Stimulated activated CD8-positive, alpha-beta memory T cell treated with anti-CD3 and anti-CD28 coated beads, Interleukin-12 subunit alpha, Interleukin-12 subunit beta, amount 100 ng/mL, for 1 hour (primary cell): ENCODE data around the gene PLEKHM1.
"Not testable (repeated sequence)": the region's sequence is repeated elsewhere in the genome, so short reads cannot be mapped to it uniquely, and the experiment has no call there.

ENCODE experiments used
- DNase-seq: peaks from one replicate; pipeline ENCODE4 v3.0.0-alpha.2; 2020; ENCODE audit warnings: low read depth

The PLEKHM1 gene

GRCh38 chr17:45490615-45491433 lies at the start of gene PLEKHM1:
TSS of gene PLEKHM1 (minus strand) at chr17:45490721. CDS start at chr17:45482484, 8,237 bp downstream.
- peak; percentile 63 for DNase-seq

GRCh38 chr17:45538168-45538567 lies 47.6 kb upstream of the PLEKHM1 start:
- not testable (repeated sequence) for DNase-seq

GRCh38 chr17:45506072-45506471 lies 15.6 kb upstream of the PLEKHM1 start:
- not testable (repeated sequence) for DNase-seq

GRCh38 chr17:45505183-45505582 lies 14.7 kb upstream of the PLEKHM1 start:
- not testable (repeated sequence) for DNase-seq

GRCh38 chr17:45501092-45501707 lies 10.7 kb upstream of the PLEKHM1 start:
- DNase-seq: not testable (repeated sequence)

GRCh38 chr17:45500478-45500877 lies 10.0 kb upstream of the PLEKHM1 start:
- not testable (repeated sequence) for DNase-seq

GRCh38 chr17:45499208-45499607 lies 8.7 kb upstream of the PLEKHM1 start:
- not testable (repeated sequence) for DNase-seq

- not testable (repeated sequence) for DNase-seq
Observed at GRCh38 chr17:45498377-45498776, 7.9 kb upstream of the PLEKHM1 start.

- DNase-seq: not testable (repeated sequence)
Observed at GRCh38 chr17:45497449-45497848, 6.9 kb upstream of the PLEKHM1 start.

- DNase-seq: not testable (repeated sequence)
Observed at GRCh38 chr17:45496507-45496906, 6.0 kb upstream of the PLEKHM1 start.

GRCh38 chr17:45494556-45494955 lies 4.0 kb upstream of the PLEKHM1 start:
- DNase-seq: not testable (repeated sequence)

- not testable (repeated sequence) for DNase-seq
Observed at GRCh38 chr17:45492156-45492555, 1.6 kb upstream of the PLEKHM1 start.

- DNase-seq: not testable (repeated sequence)
Observed at GRCh38 chr17:45490198-45490597, 323 bp downstream of the PLEKHM1 start.

- not testable (repeated sequence) for DNase-seq
Observed at GRCh38 chr17:45487704-45488103, 2.8 kb downstream of the PLEKHM1 start.

GRCh38 chr17:45483591-45484216 lies 6.8 kb downstream of the PLEKHM1 start:
- not testable (repeated sequence) for DNase-seq

GRCh38 chr17:45483177-45483576 lies 7.3 kb downstream of the PLEKHM1 start:
- not testable (repeated sequence) for DNase-seq

- DNase-seq: not testable (repeated sequence)
Observed at GRCh38 chr17:45482317-45482716, 8.2 kb downstream of the PLEKHM1 start.

- not testable (repeated sequence) for DNase-seq
Observed at GRCh38 chr17:45475436-45475835, 15.1 kb downstream of the PLEKHM1 start.

GRCh38 chr17:45472249-45472648 lies 18.3 kb downstream of the PLEKHM1 start:
- DNase-seq: not testable (repeated sequence)

- not testable (repeated sequence) for DNase-seq
Observed at GRCh38 chr17:45469204-45469563, 21.3 kb downstream of the PLEKHM1 start.

GRCh38 chr17:45468293-45469203 lies 22.0 kb downstream of the PLEKHM1 start:
- DNase-seq: not testable (repeated sequence)
